Retinal pigment epithelial cell (primary cell): ENCODE results near the gene CYREN.
"Not testable (repeated sequence)": the region's sequence is repeated elsewhere in the genome, so short reads cannot be mapped to it uniquely, and the experiment has no call there.

Source experiments
- DNase-seq: peaks from one replicate; pipeline ENCODE4 v3.0.0-alpha.2; 2010; ENCODE audit warnings: low read depth
- H3K4me3 ChIP-seq: 2 replicates; pipeline ENCODE4 v1.5.1; 2011; ENCODE audit warnings: mild to moderate bottlenecking, low read length, control low read depth, moderate library complexity
- CTCF ChIP-seq: conservative IDR thresholded peaks from 2 replicates; pipeline ENCODE4 v1.5.1; 2011; ENCODE audit warnings: low read depth, low read length, control low read depth, inconsistent platforms

The CYREN gene

DNA sequence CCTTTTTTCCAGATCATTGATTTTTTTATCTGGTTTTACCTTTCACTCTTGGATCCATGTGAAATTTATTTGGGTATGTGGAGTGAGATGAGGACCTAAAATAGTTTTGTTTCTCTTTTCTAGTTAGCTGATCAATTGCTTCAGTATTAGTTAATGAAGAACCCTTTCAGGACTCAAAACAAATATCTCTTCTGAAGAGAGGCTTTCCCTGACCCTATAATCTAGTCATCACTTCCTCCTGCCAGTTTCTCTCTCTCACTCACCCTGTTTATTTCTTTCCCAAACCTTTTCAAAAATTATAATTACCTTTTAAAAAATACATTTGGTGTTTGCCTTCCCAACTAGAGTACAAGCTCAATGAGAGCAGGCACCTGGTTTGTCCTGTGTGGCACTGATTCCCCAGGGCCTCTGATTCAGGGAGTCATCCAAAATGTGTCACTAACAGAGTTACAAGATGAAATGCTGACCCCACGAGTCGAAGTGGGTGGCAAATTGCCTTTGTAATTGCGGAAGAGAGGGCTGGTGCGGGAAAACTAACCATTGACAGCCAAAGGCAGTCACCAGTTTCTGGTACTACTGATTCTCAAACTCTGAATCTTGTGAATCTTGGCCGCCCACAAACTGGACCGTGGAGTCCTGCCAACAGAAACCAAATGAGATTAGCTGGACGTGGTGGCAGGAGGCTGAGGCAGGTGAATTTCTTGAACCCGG is 20.3 kb downstream of the CYREN start:
- no peak for DNase-seq
- H3K4me3 ChIP-seq: no peak overlapping the region
- TF ChIP-seq CTCF: no peak

DNA sequence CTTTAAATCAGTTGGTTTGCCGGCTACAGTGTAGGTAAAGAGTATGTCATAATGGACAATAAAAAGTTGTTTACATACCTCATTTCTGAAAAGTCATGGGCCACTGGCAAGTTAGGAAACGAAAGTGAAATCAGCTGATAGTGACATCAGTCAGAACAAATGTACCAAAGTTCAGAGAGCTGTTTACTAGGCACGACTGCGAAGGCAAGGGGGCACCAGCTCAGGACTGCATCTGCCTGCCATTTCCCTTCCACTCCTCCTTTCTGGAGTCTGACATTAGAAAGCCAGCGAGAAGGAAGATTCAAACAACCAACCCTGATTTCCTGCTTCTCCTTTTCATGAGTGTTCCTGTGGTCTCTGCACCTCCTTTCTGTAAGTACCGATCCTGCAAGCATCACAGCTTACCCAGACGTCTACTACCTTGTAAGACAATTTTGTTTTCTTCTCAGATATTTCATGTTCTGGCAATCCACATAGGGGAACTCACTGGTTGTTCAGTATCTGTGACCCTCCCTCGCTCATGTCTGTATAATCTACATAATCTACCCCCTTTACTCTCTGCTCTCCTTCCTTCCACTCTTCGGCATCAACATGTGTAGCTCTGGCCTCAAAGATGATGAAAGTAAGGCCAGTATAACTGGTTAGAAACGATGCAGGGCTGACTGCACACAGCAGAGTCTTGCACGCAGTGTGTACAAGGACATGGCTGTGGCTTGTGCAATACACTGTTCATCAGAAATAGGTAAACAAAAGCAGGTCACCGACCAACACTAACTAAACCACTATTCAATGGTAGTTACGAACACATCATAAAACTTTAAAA is 22.4 kb downstream of the CYREN start, which contains the start of gene TMEM140:
Gene TMEM140, plus strand, starts transcription at position 174 of the 823 bp plus-strand sequence. CDS start 16,370 bp downstream, outside the sequence.
- H3K4me3 ChIP-seq: no peak within 1 kb of the TSS
- no peak for TF ChIP-seq CTCF
- no peak for DNase-seq

DNA sequence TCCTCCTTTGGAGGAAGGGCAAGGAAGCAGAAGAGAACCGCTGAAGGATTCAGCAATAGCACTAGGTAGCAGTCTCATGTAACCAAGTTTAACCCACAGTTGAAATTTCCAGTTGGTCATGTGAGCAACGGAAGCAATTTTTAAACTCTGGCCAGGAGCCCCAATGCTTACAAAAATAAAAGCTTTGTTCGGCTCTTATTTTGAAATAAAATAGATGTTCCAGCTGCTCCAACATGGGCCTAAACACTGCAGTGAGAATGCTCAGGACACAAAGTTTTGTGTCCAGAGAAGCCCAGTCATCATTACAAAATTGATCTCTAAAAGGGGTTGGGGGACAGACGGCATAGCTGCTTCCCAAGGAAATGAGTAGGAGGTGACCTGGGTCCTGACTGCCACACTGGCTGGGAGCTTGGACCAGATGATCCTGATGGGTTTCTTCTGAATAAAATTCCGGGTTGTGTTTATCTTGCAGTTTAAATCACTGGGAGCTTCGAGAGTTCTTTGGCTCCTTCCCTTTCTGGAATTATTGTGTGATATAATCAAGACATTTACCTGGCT is 23.1 kb downstream of the CYREN start:
- DNase-seq: no peak

GRCh38 chr7:135143885-135144668 is 26.4 kb downstream of the CYREN start:
- no peak for TF ChIP-seq CTCF
- no peak overlapping the region for H3K4me3 ChIP-seq
- no peak for DNase-seq

More for the DNA sequence above, 23.1 kb downstream of the CYREN start:
- TF ChIP-seq CTCF: no peak
- H3K4me3 ChIP-seq: no peak overlapping the region

DNA sequence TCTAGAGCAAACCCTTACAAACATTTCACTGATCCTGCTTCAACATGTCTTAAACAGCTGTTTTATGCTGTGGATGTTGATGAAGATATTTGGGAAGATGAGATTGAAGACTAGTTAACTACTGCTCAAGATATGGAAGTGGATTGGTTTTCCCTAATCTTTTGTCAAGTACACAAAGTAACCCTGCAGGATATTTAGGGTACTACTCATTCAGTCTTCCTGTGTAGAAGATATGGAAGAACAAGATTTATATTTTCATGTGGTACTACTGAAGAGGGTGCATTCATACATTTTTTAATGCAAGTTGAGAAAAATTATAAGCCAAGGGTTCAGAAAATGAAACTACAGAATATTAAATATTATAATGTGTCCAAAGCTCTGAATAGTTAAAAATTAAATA is 40.9 kb downstream of the CYREN start:
- no peak for TF ChIP-seq CTCF

GRCh38 chr7:135128931-135129330 is 41.6 kb downstream of the CYREN start:
- no peak overlapping the region for H3K4me3 ChIP-seq
- DNase-seq: no peak
- no peak for TF ChIP-seq CTCF

More for the DNA sequence above, 40.9 kb downstream of the CYREN start:
- DNase-seq: no peak
- no peak overlapping the region for H3K4me3 ChIP-seq

DNA sequence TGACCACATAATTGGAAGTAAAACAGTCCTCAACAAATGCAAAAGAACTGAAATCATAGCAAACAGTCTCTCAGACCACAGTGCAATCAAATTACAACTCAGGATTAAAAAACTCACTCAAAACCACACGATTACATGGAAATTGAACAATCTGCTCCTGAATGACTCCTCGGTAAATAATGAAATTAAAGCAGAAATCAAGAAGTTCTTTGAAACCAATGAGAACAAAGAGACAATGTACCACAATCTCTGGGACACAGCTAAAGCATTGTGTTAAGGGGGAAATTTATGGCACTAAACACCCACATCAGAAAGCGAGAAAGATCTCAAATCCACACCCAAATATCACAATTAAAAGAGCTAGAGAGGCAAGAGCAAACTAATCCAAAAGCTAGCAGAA is 45.9 kb downstream of the CYREN start:
- DNase-seq, H3K4me3 ChIP-seq: not testable (repeated sequence)
